ENCODE data around the gene BTG3.

DNA sequence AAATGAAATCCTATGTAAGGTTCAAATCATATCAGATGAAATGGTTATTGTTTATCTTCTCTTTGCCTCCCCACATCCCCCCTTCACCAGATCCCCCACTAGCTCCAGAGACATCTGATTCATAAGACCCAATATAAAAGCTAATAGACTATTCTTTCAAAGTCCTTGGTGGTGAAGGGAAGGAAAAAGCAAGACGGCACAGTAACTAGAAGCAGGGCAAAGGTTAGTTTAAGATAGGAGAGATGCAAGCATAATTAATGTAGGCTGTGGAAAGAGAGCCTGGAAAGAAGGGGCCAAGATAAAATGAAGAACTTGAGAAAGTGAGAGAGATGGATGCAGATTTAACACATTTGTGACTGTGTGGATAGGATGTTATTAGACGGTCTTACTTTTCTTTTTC is 33.8 kb downstream of the BTG3 start:
- TF ChIP-seq CTCF (IDR thresholded peaks at IDR 0.05), result no peak
- TF ChIP-seq POLR2A (IDR thresholded peaks at IDR 0.05), result no peak

Measured in Peyer's patch (tissue), 4 donors.